Right lobe of liver (tissue), 4 donors: ENCODE results near the gene TSPAN31.

Experiments
- POLR2A ChIP-seq: fragments of 450-650 bp; IDR thresholded peaks from one replicate; pipeline ENCODE4 v1.6.1; 2017; ENCODE audit warnings: antibody characterized with exemption, mild to moderate bottlenecking
- TF ChIP-seq, protein P1 (sequence below), 4 donors: fragments of 200-600 bp in 3 of 4; fragments of 450-650 bp in 1 of 4; IDR thresholded peaks; one replicate each; pipeline versions ENCODE4 v1.5.1 to v1.8.0; 2016 to 2022; ENCODE audit warnings: antibody characterized with exemption in 4 of 4, mild to moderate bottlenecking in 2 of 4
- donor health status: DM: no; HTN: no; CAD: no.
- donor health status: DM: no; HTN: no; CAD: no.
- donor health status: DM: no; HTN: yes; CAD: no.

DNA sequence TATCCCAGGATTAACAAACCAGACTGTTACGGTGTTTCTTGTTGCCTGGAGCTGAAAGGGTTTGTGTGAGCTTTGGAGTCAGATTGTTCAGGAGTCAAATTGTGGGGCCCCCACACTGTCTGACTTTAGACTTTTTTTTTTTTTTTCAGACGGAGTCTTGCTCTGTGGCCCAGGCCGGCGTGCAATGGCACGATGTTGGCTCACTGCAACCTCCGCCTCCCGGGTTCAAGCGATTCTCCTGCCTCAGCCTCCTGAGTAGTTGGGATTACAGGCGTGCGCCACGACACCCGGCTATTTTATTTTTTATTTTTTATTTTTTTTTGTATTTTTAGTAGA is 38.6 kb downstream of the TSPAN31 start:
- no peak for TF ChIP-seq POLR2A
- TF ChIP-seq, protein P1, sequence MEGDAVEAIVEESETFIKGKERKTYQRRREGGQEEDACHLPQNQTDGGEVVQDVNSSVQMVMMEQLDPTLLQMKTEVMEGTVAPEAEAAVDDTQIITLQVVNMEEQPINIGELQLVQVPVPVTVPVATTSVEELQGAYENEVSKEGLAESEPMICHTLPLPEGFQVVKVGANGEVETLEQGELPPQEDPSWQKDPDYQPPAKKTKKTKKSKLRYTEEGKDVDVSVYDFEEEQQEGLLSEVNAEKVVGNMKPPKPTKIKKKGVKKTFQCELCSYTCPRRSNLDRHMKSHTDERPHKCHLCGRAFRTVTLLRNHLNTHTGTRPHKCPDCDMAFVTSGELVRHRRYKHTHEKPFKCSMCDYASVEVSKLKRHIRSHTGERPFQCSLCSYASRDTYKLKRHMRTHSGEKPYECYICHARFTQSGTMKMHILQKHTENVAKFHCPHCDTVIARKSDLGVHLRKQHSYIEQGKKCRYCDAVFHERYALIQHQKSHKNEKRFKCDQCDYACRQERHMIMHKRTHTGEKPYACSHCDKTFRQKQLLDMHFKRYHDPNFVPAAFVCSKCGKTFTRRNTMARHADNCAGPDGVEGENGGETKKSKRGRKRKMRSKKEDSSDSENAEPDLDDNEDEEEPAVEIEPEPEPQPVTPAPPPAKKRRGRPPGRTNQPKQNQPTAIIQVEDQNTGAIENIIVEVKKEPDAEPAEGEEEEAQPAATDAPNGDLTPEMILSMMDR (IDR thresholded peaks at IDR 0.05) = no peak
